Mesenteric fat pad (tissue), 1 donor: ENCODE measurements around the gene TRPT1. TPM values are rescaled to one million over a fixed set of nuclear protein-coding genes. Genes with fewer than 3 reads are reported as not detected.
A peak's percentile ranks its signal among the peaks of the same experiment; 100 is the strongest.

Source experiments
- DNase-seq: peaks from one replicate; pipeline ENCODE4 v3.0.0-alpha.2; 2020; ENCODE audit warnings: low spot score
- total RNA-seq: library from RNA; stranded (reverse); fragmentation: NEBNext Ultra II Directional; extraction: Animal tissue kit (Norgen Biotek cat#: 25700); gene quantifications from one replicate; pipeline ENCODE4 v1.2.1, GENCODE V29; 2021
- donor health status: DM: yes; HTN: yes; CAD: no.

The TRPT1 gene
- total RNA-seq, 1 donor from 2014 or later: 32.7 TPM

GRCh38 chr11:64245797-64246620 lies 20.0 kb upstream of the TRPT1 start:
- no peak for DNase-seq

- DNase-seq: no peak
These were observed 19.4 kb upstream of the TRPT1 start for GRCh38 chr11:64245401-64245796.

- DNase-seq: no peak
These were observed 19.0 kb upstream of the TRPT1 start for GRCh38 chr11:64244966-64245365.

- DNase-seq: no peak
These were observed 18.1 kb upstream of the TRPT1 start for GRCh38 chr11:64244107-64244506.

- no peak for DNase-seq
These were observed 17.4 kb upstream of the TRPT1 start for GRCh38 chr11:64243236-64243854.

GRCh38 chr11:64241491-64242374 lies 15.7 kb upstream of the TRPT1 start:
- no peak for DNase-seq

GRCh38 chr11:64241241-64241490 lies 15.2 kb upstream of the TRPT1 start:
- DNase-seq: peak; percentile 100

- peak; percentile 100 for DNase-seq
These were observed 14.7 kb upstream of the TRPT1 start, which contains the start of gene FKBP2 for GRCh38 chr11:64240435-64241240. FKBP2 (plus strand) TSS chr11:64241095; CDS start chr11:64242388, 1,293 bp downstream.

- DNase-seq: no peak
These were observed 13.9 kb upstream of the TRPT1 start for GRCh38 chr11:64239662-64240434.

- DNase-seq: no peak
These were observed 13.0 kb upstream of the TRPT1 start for GRCh38 chr11:64238999-64239398.

- no peak for DNase-seq
These were observed 12.1 kb upstream of the TRPT1 start for GRCh38 chr11:64238076-64238475.

- no peak for DNase-seq
These were observed 11.5 kb upstream of the TRPT1 start for GRCh38 chr11:64237484-64237951.

- no peak for DNase-seq
These were observed 9.6 kb upstream of the TRPT1 start for GRCh38 chr11:64235437-64236161.

- no peak for DNase-seq
These were observed 8.8 kb upstream of the TRPT1 start for GRCh38 chr11:64234647-64235379.

- no peak for DNase-seq
These were observed 8.1 kb upstream of the TRPT1 start, which contains the start of gene VEGFB for GRCh38 chr11:64233913-64234586. VEGFB (plus strand) TSS chr11:64234584; CDS start chr11:64234834, 250 bp downstream.

GRCh38 chr11:64232967-64233315 lies 7.0 kb upstream of the TRPT1 start:
- DNase-seq: no peak

- DNase-seq: no peak
These were observed 6.4 kb upstream of the TRPT1 start for GRCh38 chr11:64232182-64232966.
